Suprapubic skin (tissue), 4 donors: ENCODE data around the gene OSTM1. TPM values are rescaled to one million over a fixed set of nuclear protein-coding genes. Genes with fewer than 3 reads are reported as not detected.
"Not testable (repeated sequence)": the region's sequence is repeated elsewhere in the genome, so short reads cannot be mapped to it uniquely, and the experiment has no call there.

Experiments
- DNase-seq, 2 donors: peaks; one replicate each; pipeline ENCODE4 v3.0.0-alpha.2; 2019; ENCODE audit warnings: low spot score in 2 of 2
- H3K27ac ChIP-seq: fragments of 200-600 bp; sonication (generic); one replicate; pipeline ENCODE4 v1.5.1; 2019
- H3K27me3 ChIP-seq: fragments of 200-600 bp; sonication (generic); one replicate; pipeline ENCODE4 v1.5.1; 2019
- H3K36me3 ChIP-seq: fragments of 200-600 bp; sonication (generic); one replicate; pipeline ENCODE4 v1.5.1; 2019
- H3K4me1 ChIP-seq: fragments of 200-600 bp; sonication (generic); one replicate; pipeline ENCODE4 v1.5.1; 2019
- H3K4me3 ChIP-seq: fragments of 200-600 bp; sonication (generic); one replicate; pipeline ENCODE4 v1.5.1; 2019; ENCODE audit warnings: mild to moderate bottlenecking
- H3K9me3 ChIP-seq: fragments of 200-600 bp; sonication (generic); one replicate; pipeline ENCODE4 v1.5.1; 2019
- EP300 ChIP-seq: sonication (generic); formaldehyde crosslinking; IDR thresholded peaks from one replicate; pipeline ENCODE4 v1.6.1; 2017; ENCODE audit warnings: antibody characterized with exemption
- POLR2A ChIP-seq, 2 donors: fragments of 450-650 bp; IDR thresholded peaks; one replicate each; pipeline ENCODE4 v1.6.1; 2017; ENCODE audit warnings: antibody characterized with exemption in 2 of 2, mild to moderate bottlenecking in 2 of 2, moderate library complexity in 2 of 2
- POLR2AphosphoS5 ChIP-seq, 3 donors: sonication (generic); formaldehyde crosslinking; IDR thresholded peaks; one replicate each; pipeline ENCODE4 v1.6.1; 2017; ENCODE audit warnings: antibody characterized with exemption in 3 of 3
- WGBS: methylation state at CpG from one replicate; pipeline ENCODE4 v1.1.5; 2018; 5-methylcytosine and 5-hydroxymethylcytosine counted together
- total RNA-seq, 4 donors: library from RNA; depleted of rRNA; stranded (reverse); fragments of >200 nt; gene quantifications; one replicate each; pipeline ENCODE4 v1.1.0, GENCODE V29; 2016
- TF ChIP-seq, protein P1 (sequence below), 2 donors: fragments of 200-600 bp in 1 of 2; fragments of 450-650 bp in 1 of 2; sonication (generic) in 1 of 2; IDR thresholded peaks; one replicate each; pipeline ENCODE4 v1.5.1; 2016 to 2019; ENCODE audit warnings: antibody characterized with exemption in 2 of 2, mild to moderate bottlenecking in 1 of 2, moderate library complexity in 1 of 2

OSTM1 gene
- total RNA-seq, 4 donors from 2014 or later: 26.9 to 44.5 (median 38.2) TPM

- 59% methylated on average over 3 of the region's 3 CpGs for WGBS
- H3K27me3 ChIP-seq: no peaks in the 10 kb centered on the region
- DNase-seq: no peak
- TF ChIP-seq POLR2A (IDR thresholded peaks at IDR 0.05): no peak
- TF ChIP-seq, protein P1, sequence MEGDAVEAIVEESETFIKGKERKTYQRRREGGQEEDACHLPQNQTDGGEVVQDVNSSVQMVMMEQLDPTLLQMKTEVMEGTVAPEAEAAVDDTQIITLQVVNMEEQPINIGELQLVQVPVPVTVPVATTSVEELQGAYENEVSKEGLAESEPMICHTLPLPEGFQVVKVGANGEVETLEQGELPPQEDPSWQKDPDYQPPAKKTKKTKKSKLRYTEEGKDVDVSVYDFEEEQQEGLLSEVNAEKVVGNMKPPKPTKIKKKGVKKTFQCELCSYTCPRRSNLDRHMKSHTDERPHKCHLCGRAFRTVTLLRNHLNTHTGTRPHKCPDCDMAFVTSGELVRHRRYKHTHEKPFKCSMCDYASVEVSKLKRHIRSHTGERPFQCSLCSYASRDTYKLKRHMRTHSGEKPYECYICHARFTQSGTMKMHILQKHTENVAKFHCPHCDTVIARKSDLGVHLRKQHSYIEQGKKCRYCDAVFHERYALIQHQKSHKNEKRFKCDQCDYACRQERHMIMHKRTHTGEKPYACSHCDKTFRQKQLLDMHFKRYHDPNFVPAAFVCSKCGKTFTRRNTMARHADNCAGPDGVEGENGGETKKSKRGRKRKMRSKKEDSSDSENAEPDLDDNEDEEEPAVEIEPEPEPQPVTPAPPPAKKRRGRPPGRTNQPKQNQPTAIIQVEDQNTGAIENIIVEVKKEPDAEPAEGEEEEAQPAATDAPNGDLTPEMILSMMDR (IDR thresholded peaks at IDR 0.05): no peak
- TF ChIP-seq EP300: no peak
- TF ChIP-seq POLR2AphosphoS5 (IDR thresholded peaks at IDR 0.05): no peak
- H3K4me1 ChIP-seq: no peaks in the 10 kb centered on the region
- no peak overlapping the region for H3K27ac ChIP-seq
- H3K9me3 ChIP-seq: no peaks in the 10 kb centered on the region
- peaks cover 8% of the 10 kb centered on the region for H3K36me3 ChIP-seq
- H3K4me3 ChIP-seq: no peak overlapping the region
These were observed 46.9 kb downstream of the OSTM1 start for GRCh38 chr6:108027594-108027993.

GRCh38 chr6:108027056-108027455 is 47.5 kb downstream of the OSTM1 start:
- H3K36me3 ChIP-seq: peaks cover 3% of the 10 kb centered on the region
- H3K27me3 ChIP-seq: no peaks in the 10 kb centered on the region
- no peak overlapping the region for H3K4me3 ChIP-seq
- no peak for DNase-seq
- H3K4me1 ChIP-seq: no peaks in the 10 kb centered on the region
- WGBS: 69% methylated on average over 3 of the region's 3 CpGs
- TF ChIP-seq POLR2A (IDR thresholded peaks at IDR 0.05): no peak
- TF ChIP-seq, protein P1 (IDR thresholded peaks at IDR 0.05): no peak
- TF ChIP-seq POLR2AphosphoS5 (IDR thresholded peaks at IDR 0.05): no peak
- no peak for TF ChIP-seq EP300
- no peaks in the 10 kb centered on the region for H3K9me3 ChIP-seq
- no peak overlapping the region for H3K27ac ChIP-seq

GRCh38 chr6:108024427-108025073 is 50.0 kb downstream of the OSTM1 start:
- Histone ChIP-seq H3K4me1 (no peaks in the 10 kb centered on the region), H3K27ac (no peak overlapping the region), H3K27me3 (no peaks in the 10 kb centered on the region), H3K36me3 (no peaks in the 10 kb centered on the region), H3K9me3 (no peaks in the 10 kb centered on the region), H3K4me3 (no peak overlapping the region)
- 90% methylated on average over 6 of the region's 6 CpGs for WGBS
- DNase-seq: no peak
- TF ChIP-seq POLR2AphosphoS5 (IDR thresholded peaks at IDR 0.05): no peak
- no peak for TF ChIP-seq POLR2A (IDR thresholded peaks at IDR 0.05)
- no peak for TF ChIP-seq EP300
- TF ChIP-seq, protein P1 (IDR thresholded peaks at IDR 0.05): no peak

GRCh38 chr6:108020472-108021116 is 53.9 kb downstream of the OSTM1 start:
- TF ChIP-seq, protein P1 (IDR thresholded peaks at IDR 0.05): no peak
- TF ChIP-seq EP300 (no peak), POLR2A (IDR thresholded peaks at IDR 0.05) (no peak)
- Histone ChIP-seq H3K4me3 (no peak overlapping the region), H3K27me3 (no peaks in the 10 kb centered on the region), H3K36me3 (no peaks in the 10 kb centered on the region), H3K4me1 (no peaks in the 10 kb centered on the region), H3K27ac (no peak overlapping the region), H3K9me3 (no peaks in the 10 kb centered on the region)
- DNase-seq: no peak
- 90% methylated on average over 6 of the region's 6 CpGs for WGBS

- not testable (repeated sequence) for H3K27me3 ChIP-seq, H3K9me3 ChIP-seq, DNase-seq, H3K36me3 ChIP-seq, H3K4me1 ChIP-seq, H3K4me3 ChIP-seq, H3K27ac ChIP-seq
- 89% methylated on average over 6 of the region's 6 CpGs for WGBS
These were observed 58.3 kb downstream of the OSTM1 start for GRCh38 chr6:108016283-108016682.
